GM23338 (cell line): Measurements from ENCODE around the gene NLGN3. TPM values are rescaled to one million over a fixed set of nuclear protein-coding genes. Genes with fewer than 3 reads are reported as not detected.

Experiments used
- ATAC-seq: fragments of 200-7000 bp; cut with Tn5 transposase; 3 replicates; pipeline ENCODE4 v1.9.1; 2020
- DNase-seq: peaks from one replicate; pipeline ENCODE4 v3.0.0-alpha.2; 2015; ENCODE audit warnings: low spot score
- H2AFZ ChIP-seq: fragments of 200-600 bp; sonication (generic); 2 replicates; pipeline ENCODE4 v1.8.0; 2016; ENCODE audit warnings: antibody characterized with exemption, mild to moderate bottlenecking, moderate library complexity
- H3F3A ChIP-seq: fragments of 200-600 bp; sonication (generic); replicated peaks from 2 replicates; pipeline ENCODE4 v1.8.0; 2017; ENCODE audit warnings: antibody characterized with exemption, mixed run types, low read depth
- H3K27ac ChIP-seq: fragments of 200-600 bp; sonication (generic); 2 replicates; pipeline ENCODE4 v1.6.1; 2016; ENCODE audit warnings: low read depth
- H3K27me3 ChIP-seq: fragments of 200-600 bp; sonication (generic); 2 replicates; pipeline ENCODE4 v1.8.0; 2016; ENCODE audit warnings: mild to moderate bottlenecking, mixed run types, moderate library complexity; ENCODE audit not compliant: insufficient read depth
- H3K36me3 ChIP-seq: fragments of 200-600 bp; sonication (generic); 2 replicates; pipeline ENCODE4 v1.8.0; 2016; ENCODE audit warnings: mild to moderate bottlenecking; ENCODE audit not compliant: insufficient read depth
- H3K4me1 ChIP-seq: fragments of 200-600 bp; sonication (generic); 2 replicates; pipeline ENCODE4 v1.8.0; 2016; ENCODE audit warnings: mild to moderate bottlenecking, moderate library complexity; ENCODE audit not compliant: insufficient read depth
- H3K4me2 ChIP-seq: fragments of 200-600 bp; sonication (generic); 2 replicates; pipeline ENCODE4 v1.7.1; 2017; ENCODE audit warnings: mixed run types
- H3K4me3 ChIP-seq: fragments of 200-600 bp; sonication (generic); 2 replicates; pipeline ENCODE4 v1.6.1; 2016; ENCODE audit warnings: mixed run types
- H3K79me2 ChIP-seq: fragments of 200-600 bp; sonication (generic); replicated peaks from 2 replicates; pipeline ENCODE4 v1.8.0; 2017; ENCODE audit warnings: mild to moderate bottlenecking; ENCODE audit not compliant: insufficient read depth
- H3K9me2 ChIP-seq: fragments of 200-600 bp; sonication (generic); 2 replicates; pipeline ENCODE4 v1.8.0; 2017; ENCODE audit not compliant: insufficient read depth
- H4K20me1 ChIP-seq: fragments of 200-600 bp; sonication (generic); replicated peaks from 2 replicates; pipeline ENCODE4 v1.8.0; 2017; ENCODE audit warnings: mild to moderate bottlenecking; ENCODE audit not compliant: insufficient read depth
- H3K27ac Mint-ChIP-seq: 2 replicates; pipeline ENCODE4 v1.8.0; 2020; ENCODE audit warnings: inconsistent platforms, mild to moderate bottlenecking, moderate library complexity, mixed read lengths
- H3K27me3 Mint-ChIP-seq: 3 replicates; pipeline ENCODE4 v1.8.0; 2022; ENCODE audit warnings: low read depth, mild to moderate bottlenecking, moderate library complexity, mixed read lengths, inconsistent platforms; ENCODE audit not compliant: insufficient read depth, poor library complexity
- H3K36me3 Mint-ChIP-seq: 3 replicates; pipeline ENCODE4 v1.8.0; 2021; ENCODE audit warnings: low read depth, mild to moderate bottlenecking, inconsistent platforms, moderate library complexity, mixed read lengths
- H3K4me1 Mint-ChIP-seq: 3 replicates; pipeline ENCODE4 v1.8.0; 2020; ENCODE audit warnings: mild to moderate bottlenecking, inconsistent platforms, mixed read lengths
- H3K4me3 Mint-ChIP-seq: 3 replicates; pipeline ENCODE4 v1.8.0; 2021; ENCODE audit warnings: moderate library complexity, mild to moderate bottlenecking, inconsistent platforms, mixed read lengths
- H3K9me3 Mint-ChIP-seq: 3 replicates; pipeline ENCODE4 v1.8.0; 2020; ENCODE audit warnings: moderate library complexity, mild to moderate bottlenecking, inconsistent platforms, mixed read lengths
- EZH2 ChIP-seq: fragments of 200-600 bp; sonication (generic); IDR thresholded peaks from one replicate; pipeline ENCODE4 v1.8.0; 2017; ENCODE audit warnings: antibody characterized with exemption, mild to moderate bottlenecking, low read depth; ENCODE audit not compliant: unreplicated experiment
- EZH2phosphoT487 ChIP-seq: fragments of 200-600 bp; sonication (generic); IDR thresholded peaks from one replicate; pipeline ENCODE4 v1.8.1; 2018; ENCODE audit warnings: antibody characterized with exemption; ENCODE audit not compliant: unreplicated experiment
- NANOG ChIP-seq: IDR thresholded peaks from 2 replicates; pipeline ENCODE4 v1.6.1; 2016; ENCODE audit warnings: antibody characterized with exemption, borderline replicate concordance
- POLR2AphosphoS5 ChIP-seq: IDR thresholded peaks from 2 replicates; pipeline ENCODE4 v1.6.1; 2016; ENCODE audit warnings: antibody characterized with exemption, low read depth
- STAT1 ChIP-seq: IDR thresholded peaks from one replicate; pipeline ENCODE4 v1.6.1; 2016; ENCODE audit warnings: antibody characterized with exemption; ENCODE audit not compliant: unreplicated experiment
- polyA plus RNA-seq: library from polyadenylated mRNA; unstranded; fragments of >200 nt; fragmentation: Nextera tagmentation; extraction: Ambion mirVana; gene quantifications from 2 replicates; pipeline ENCODE4 v1.2.1, GENCODE V29; 2016
- total RNA-seq: library from RNA; depleted of rRNA; stranded (reverse); fragments of >200 nt; shearing (Covaris generic); gene quantifications from 2 replicates; pipeline ENCODE4 v1.2.3, GENCODE V29; 2014
- TF ChIP-seq, protein P1 (sequence below): IDR thresholded peaks from one replicate; pipeline ENCODE4 v1.6.1; 2018; ENCODE audit warnings: antibody characterized with exemption; ENCODE audit not compliant: unreplicated experiment
- TF ChIP-seq, protein P2 (sequence below): IDR thresholded peaks from 2 replicates; pipeline ENCODE4 v1.6.1; 2016; ENCODE audit warnings: antibody characterized with exemption
- TF ChIP-seq, protein P3 (sequence below): fragments of 250-450 bp; sonication (Bioruptor Pico); IDR thresholded peaks from 2 replicates; pipeline ENCODE4 v1.5.0; 2020; ENCODE audit warnings: mild to moderate bottlenecking, moderate library complexity

NLGN3 gene
- total and polyA plus RNA-seq, 2 experiments from 2014 or later, result 4.5 to 17.2 TPM

DNA sequence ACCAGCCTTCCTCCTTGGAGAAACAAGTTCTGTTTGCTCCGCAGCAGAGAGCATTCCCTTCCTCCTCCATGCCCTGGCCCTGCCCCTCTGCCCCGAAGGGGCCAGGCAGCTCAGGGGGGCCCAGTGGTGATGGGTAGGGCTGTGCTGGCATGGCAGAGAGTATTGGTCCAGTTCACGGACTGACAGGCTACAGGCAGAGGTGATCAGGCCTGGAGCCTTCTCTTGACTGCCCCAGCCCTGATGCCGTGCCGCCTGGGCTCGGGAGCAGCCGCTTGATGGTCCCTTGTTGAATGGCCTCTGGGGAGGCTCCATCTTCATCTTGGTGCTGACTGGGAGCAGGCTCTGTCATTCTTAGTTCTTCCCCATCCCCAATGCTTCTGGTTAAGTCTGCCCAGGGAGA is 9.6 kb downstream of the NLGN3 start:
- H4K20me1 ChIP-seq, result no peaks in the 10 kb centered on the region
- no peaks in the 10 kb centered on the region for H3K27me3 ChIP-seq
- Mint-ChIP-seq H3K4me1 (no peaks in the 10 kb centered on the region), H3K36me3 (peaks cover 12% of the 10 kb centered on the region; the same call in 1 of the 3 replicates), H3K4me3 (no peak overlapping the region), H3K9me3 (no peaks in the 10 kb centered on the region), H3K27me3 (peaks cover 4% of the 10 kb centered on the region), H3K27ac (no peak overlapping the region)
- no peak overlapping the region for H3K4me3 ChIP-seq
- DNase-seq (no peak), ATAC-seq (no peak)
- H3K4me2 ChIP-seq, result no peak overlapping the region
- TF ChIP-seq EZH2, result no peak
- no peak for TF ChIP-seq POLR2AphosphoS5
- TF ChIP-seq, protein P1, sequence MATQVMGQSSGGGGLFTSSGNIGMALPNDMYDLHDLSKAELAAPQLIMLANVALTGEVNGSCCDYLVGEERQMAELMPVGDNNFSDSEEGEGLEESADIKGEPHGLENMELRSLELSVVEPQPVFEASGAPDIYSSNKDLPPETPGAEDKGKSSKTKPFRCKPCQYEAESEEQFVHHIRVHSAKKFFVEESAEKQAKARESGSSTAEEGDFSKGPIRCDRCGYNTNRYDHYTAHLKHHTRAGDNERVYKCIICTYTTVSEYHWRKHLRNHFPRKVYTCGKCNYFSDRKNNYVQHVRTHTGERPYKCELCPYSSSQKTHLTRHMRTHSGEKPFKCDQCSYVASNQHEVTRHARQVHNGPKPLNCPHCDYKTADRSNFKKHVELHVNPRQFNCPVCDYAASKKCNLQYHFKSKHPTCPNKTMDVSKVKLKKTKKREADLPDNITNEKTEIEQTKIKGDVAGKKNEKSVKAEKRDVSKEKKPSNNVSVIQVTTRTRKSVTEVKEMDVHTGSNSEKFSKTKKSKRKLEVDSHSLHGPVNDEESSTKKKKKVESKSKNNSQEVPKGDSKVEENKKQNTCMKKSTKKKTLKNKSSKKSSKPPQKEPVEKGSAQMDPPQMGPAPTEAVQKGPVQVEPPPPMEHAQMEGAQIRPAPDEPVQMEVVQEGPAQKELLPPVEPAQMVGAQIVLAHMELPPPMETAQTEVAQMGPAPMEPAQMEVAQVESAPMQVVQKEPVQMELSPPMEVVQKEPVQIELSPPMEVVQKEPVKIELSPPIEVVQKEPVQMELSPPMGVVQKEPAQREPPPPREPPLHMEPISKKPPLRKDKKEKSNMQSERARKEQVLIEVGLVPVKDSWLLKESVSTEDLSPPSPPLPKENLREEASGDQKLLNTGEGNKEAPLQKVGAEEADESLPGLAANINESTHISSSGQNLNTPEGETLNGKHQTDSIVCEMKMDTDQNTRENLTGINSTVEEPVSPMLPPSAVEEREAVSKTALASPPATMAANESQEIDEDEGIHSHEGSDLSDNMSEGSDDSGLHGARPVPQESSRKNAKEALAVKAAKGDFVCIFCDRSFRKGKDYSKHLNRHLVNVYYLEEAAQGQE, result no peak
- TF ChIP-seq NANOG, result no peak
- no peaks in the 10 kb centered on the region for H3K79me2 ChIP-seq
- no peak overlapping the region for H3K27ac ChIP-seq
- no peaks in the 10 kb centered on the region for H3K36me3 ChIP-seq
- H2AFZ ChIP-seq, result no peak overlapping the region
- H3F3A ChIP-seq, result no peaks in the 10 kb centered on the region
- H3K9me2 ChIP-seq, result no peaks in the 10 kb centered on the region
- no peaks in the 10 kb centered on the region for H3K4me1 ChIP-seq

DNA sequence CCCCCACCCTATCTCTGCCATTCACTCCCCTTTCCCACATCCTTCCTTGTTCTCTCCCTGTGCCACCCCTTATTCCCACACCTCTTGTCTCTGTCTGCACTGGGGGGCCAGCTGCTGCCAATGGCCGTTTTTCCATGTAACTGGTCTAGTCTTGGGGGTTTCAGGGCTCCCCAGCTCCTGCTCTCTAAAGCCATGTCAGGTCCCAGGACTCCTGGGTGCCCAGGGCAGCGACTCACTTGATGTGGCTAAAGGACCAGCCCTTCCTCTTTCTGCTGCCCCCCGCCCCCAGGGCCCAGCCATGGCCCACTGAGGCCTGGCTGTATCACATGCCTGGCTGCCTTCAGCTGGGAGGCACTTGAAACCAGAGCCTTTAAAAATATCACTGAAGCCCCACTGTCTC is 10.0 kb downstream of the NLGN3 start:
- DNase-seq (no peak), ATAC-seq (no peak)
- Mint-ChIP-seq H3K4me1 (no peaks in the 10 kb centered on the region), H3K27ac (no peak overlapping the region), H3K36me3 (peaks cover 12% of the 10 kb centered on the region; the same call in 1 of the 3 replicates), H3K4me3 (no peak overlapping the region), H3K9me3 (no peaks in the 10 kb centered on the region), H3K27me3 (peaks cover 4% of the 10 kb centered on the region)
- no peak overlapping the region for H3K27ac ChIP-seq
- no peaks in the 10 kb centered on the region for H3K36me3 ChIP-seq
- H3K4me1 ChIP-seq, result no peaks in the 10 kb centered on the region
- no peak overlapping the region for H3K4me2 ChIP-seq
- H3K79me2 ChIP-seq, result no peaks in the 10 kb centered on the region
- H4K20me1 ChIP-seq, result no peaks in the 10 kb centered on the region
- H3K9me2 ChIP-seq, result no peaks in the 10 kb centered on the region
- no peak overlapping the region for H2AFZ ChIP-seq
- TF ChIP-seq, protein P2, sequence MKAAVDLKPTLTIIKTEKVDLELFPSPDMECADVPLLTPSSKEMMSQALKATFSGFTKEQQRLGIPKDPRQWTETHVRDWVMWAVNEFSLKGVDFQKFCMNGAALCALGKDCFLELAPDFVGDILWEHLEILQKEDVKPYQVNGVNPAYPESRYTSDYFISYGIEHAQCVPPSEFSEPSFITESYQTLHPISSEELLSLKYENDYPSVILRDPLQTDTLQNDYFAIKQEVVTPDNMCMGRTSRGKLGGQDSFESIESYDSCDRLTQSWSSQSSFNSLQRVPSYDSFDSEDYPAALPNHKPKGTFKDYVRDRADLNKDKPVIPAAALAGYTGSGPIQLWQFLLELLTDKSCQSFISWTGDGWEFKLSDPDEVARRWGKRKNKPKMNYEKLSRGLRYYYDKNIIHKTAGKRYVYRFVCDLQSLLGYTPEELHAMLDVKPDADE, result no peak
- no peak for TF ChIP-seq NANOG
- TF ChIP-seq, protein P3, sequence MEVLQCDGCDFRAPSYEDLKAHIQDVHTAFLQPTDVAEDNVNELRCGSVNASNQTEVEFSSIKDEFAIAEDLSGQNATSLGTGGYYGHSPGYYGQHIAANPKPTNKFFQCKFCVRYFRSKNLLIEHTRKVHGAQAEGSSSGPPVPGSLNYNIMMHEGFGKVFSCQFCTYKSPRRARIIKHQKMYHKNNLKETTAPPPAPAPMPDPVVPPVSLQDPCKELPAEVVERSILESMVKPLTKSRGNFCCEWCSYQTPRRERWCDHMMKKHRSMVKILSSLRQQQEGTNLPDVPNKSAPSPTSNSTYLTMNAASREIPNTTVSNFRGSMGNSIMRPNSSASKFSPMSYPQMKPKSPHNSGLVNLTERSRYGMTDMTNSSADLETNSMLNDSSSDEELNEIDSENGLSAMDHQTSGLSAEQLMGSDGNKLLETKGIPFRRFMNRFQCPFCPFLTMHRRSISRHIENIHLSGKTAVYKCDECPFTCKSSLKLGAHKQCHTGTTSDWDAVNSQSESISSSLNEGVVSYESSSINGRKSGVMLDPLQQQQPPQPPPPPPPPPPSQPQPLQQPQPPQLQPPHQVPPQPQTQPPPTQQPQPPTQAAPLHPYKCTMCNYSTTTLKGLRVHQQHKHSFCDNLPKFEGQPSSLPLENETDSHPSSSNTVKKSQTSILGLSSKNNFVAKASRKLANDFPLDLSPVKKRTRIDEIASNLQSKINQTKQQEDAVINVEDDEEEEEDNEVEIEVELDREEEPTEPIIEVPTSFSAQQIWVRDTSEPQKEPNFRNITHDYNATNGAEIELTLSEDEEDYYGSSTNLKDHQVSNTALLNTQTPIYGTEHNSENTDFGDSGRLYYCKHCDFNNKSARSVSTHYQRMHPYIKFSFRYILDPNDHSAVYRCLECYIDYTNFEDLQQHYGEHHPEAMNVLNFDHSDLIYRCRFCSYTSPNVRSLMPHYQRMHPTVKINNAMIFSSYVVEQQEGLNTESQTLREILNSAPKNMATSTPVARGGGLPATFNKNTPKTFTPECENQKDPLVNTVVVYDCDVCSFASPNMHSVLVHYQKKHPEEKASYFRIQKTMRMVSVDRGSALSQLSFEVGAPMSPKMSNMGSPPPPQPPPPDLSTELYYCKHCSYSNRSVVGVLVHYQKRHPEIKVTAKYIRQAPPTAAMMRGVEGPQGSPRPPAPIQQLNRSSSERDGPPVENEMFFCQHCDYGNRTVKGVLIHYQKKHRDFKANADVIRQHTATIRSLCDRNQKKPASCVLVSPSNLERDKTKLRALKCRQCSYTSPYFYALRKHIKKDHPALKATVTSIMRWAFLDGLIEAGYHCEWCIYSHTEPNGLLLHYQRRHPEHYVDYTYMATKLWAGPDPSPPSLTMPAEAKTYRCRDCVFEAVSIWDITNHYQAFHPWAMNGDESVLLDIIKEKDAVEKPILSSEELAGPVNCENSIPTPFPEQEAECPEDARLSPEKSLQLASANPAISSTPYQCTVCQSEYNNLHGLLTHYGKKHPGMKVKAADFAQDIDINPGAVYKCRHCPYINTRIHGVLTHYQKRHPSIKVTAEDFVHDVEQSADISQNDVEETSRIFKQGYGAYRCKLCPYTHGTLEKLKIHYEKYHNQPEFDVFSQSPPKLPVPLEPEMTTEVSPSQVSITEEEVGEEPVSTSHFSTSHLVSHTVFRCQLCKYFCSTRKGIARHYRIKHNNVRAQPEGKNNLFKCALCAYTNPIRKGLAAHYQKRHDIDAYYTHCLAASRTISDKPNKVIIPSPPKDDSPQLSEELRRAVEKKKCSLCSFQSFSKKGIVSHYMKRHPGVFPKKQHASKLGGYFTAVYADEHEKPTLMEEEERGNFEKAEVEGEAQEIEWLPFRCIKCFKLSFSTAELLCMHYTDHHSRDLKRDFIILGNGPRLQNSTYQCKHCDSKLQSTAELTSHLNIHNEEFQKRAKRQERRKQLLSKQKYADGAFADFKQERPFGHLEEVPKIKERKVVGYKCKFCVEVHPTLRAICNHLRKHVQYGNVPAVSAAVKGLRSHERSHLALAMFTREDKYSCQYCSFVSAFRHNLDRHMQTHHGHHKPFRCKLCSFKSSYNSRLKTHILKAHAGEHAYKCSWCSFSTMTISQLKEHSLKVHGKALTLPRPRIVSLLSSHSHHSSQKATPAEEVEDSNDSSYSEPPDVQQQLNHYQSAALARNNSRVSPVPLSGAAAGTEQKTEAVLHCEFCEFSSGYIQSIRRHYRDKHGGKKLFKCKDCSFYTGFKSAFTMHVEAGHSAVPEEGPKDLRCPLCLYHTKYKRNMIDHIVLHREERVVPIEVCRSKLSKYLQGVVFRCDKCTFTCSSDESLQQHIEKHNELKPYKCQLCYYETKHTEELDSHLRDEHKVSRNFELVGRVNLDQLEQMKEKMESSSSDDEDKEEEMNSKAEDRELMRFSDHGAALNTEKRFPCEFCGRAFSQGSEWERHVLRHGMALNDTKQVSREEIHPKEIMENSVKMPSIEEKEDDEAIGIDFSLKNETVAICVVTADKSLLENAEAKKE (CRISPR knock-in tag), result no peak
- no peak for TF ChIP-seq POLR2AphosphoS5
- TF ChIP-seq EZH2phosphoT487, result no peak
- TF ChIP-seq STAT1, result no peak
- no peak overlapping the region for H3K4me3 ChIP-seq
- no peaks in the 10 kb centered on the region for H3F3A ChIP-seq
- H3K27me3 ChIP-seq, result no peaks in the 10 kb centered on the region
